A204.1 (cell line): ENCODE results near the gene FOXD2.

Experiments
- FAIRE-seq: peaks from 2 replicates; lab custom pipeline; 2012; peaks lifted over from hg19 to GRCh38; lab: Jason Lieb, UNC

FOXD2 gene

GRCh38 chr1:47437447-47438164 is at the start of gene FOXD2:
TSS of gene FOXD2 (plus strand) at chr1:47438044. CDS start at chr1:47438136, 92 bp downstream.
- FAIRE-seq, result no peak

GRCh38 chr1:47388891-47389238 is 49.0 kb upstream of the FOXD2 start:
- FAIRE-seq, result peak; percentile 3

- FAIRE-seq, result no peak
Observed at GRCh38 chr1:47389731-47390130, 48.1 kb upstream of the FOXD2 start.

GRCh38 chr1:47390843-47391242 is 47.0 kb upstream of the FOXD2 start:
- no peak for FAIRE-seq

- no peak for FAIRE-seq
Observed at GRCh38 chr1:47393141-47393540, 44.7 kb upstream of the FOXD2 start.

GRCh38 chr1:47395433-47395832 is 42.4 kb upstream of the FOXD2 start:
- no peak for FAIRE-seq

- no peak for FAIRE-seq
Observed at GRCh38 chr1:47396671-47397196, 41.1 kb upstream of the FOXD2 start.

GRCh38 chr1:47399138-47399845 is 38.6 kb upstream of the FOXD2 start:
- no peak for FAIRE-seq

GRCh38 chr1:47399846-47400155 is 38.0 kb upstream of the FOXD2 start:
- FAIRE-seq, result no peak

- no peak for FAIRE-seq
Observed at GRCh38 chr1:47401761-47402160, 36.1 kb upstream of the FOXD2 start.

- no peak for FAIRE-seq
Observed at GRCh38 chr1:47402591-47402990, 35.3 kb upstream of the FOXD2 start.

- no peak for FAIRE-seq
Observed at GRCh38 chr1:47403321-47403910, 34.4 kb upstream of the FOXD2 start.

- no peak for FAIRE-seq
Observed at GRCh38 chr1:47405697-47406096, 32.1 kb upstream of the FOXD2 start.

- no peak for FAIRE-seq
Observed at GRCh38 chr1:47406966-47407365, 30.9 kb upstream of the FOXD2 start.

GRCh38 chr1:47407481-47407880 is 30.4 kb upstream of the FOXD2 start:
- FAIRE-seq, result no peak

- FAIRE-seq, result no peak
Observed at GRCh38 chr1:47409311-47410067, 28.4 kb upstream of the FOXD2 start.

- no peak for FAIRE-seq
Observed at GRCh38 chr1:47410068-47410455, 27.8 kb upstream of the FOXD2 start.

GRCh38 chr1:47411436-47411835 is 26.4 kb upstream of the FOXD2 start:
- FAIRE-seq, result no peak

GRCh38 chr1:47412437-47412836 is 25.4 kb upstream of the FOXD2 start:
- no peak for FAIRE-seq

- FAIRE-seq, result no peak
Observed at GRCh38 chr1:47415728-47416318, 22.0 kb upstream of the FOXD2 start, which contains the start of gene FOXE3. TSS of gene FOXE3 (plus strand) at chr1:47416285. CDS start at chr1:47416316, 31 bp downstream.

GRCh38 chr1:47416319-47417169 is 21.3 kb upstream of the FOXD2 start:
- no peak for FAIRE-seq
